SK-N-SH (cell line): ENCODE results near the gene FAM200A. TPM values are rescaled to one million over a fixed set of nuclear protein-coding genes. Genes with fewer than 3 reads are reported as not detected.

Experiments
- CTCF ChIA-PET: fragments of 300-600, 350-600 bp; formaldehyde crosslinking; extraction: SDS; loops from one replicate; lab custom pipeline; 2021; lab: Yijun Ruan, JAX
- POLR2A ChIA-PET: fragments of 350-600 bp; sonication (Branson Sonifier 250); formaldehyde crosslinking; extraction: SDS; loops from one replicate; lab custom pipeline; 2020; ENCODE audit warnings: antibody characterized with exemption, inconsistent platforms; lab: Yijun Ruan, JAX
- DNase-seq: peaks from one replicate; pipeline ENCODE4 v3.0.0; 2012
- H2AFZ ChIP-seq: fragments of 200-600 bp; sonication (generic); 2 replicates; pipeline ENCODE4 v1.8.1; 2016; ENCODE audit warnings: antibody characterized with exemption, mild to moderate bottlenecking, low read depth
- H3F3A ChIP-seq: fragments of 200-600 bp; sonication (generic); replicated peaks from 2 replicates; pipeline ENCODE3; 2016; ENCODE audit warnings: antibody characterized with exemption, mild to moderate bottlenecking; ENCODE audit not compliant: insufficient read depth
- H3K27ac ChIP-seq, 2 experiments: fragments of 200-500 bp in 1 of 2; fragments of 200-600 bp in 1 of 2; sonication (Bioruptor generic) in 1 of 2; sonication (generic), shearing (Covaris generic) in 1 of 2; 2 replicates each; pipeline versions ENCODE4 v1.5.1 to v1.6.1; 2014 to 2016; ENCODE audit warnings: low read depth in 2 of 2, inconsistent platforms in 1 of 2, low read length in 1 of 2, mild to moderate bottlenecking in 1 of 2, mixed read lengths in 1 of 2
- H3K27me3 ChIP-seq: fragments of 200-600 bp; sonication (generic), shearing (Covaris generic); 2 replicates; pipeline ENCODE4 v1.6.1; 2016; ENCODE audit warnings: mixed run types; ENCODE audit not compliant: insufficient read depth
- H3K36me3 ChIP-seq, 2 experiments: fragments of 200-500 bp in 1 of 2; fragments of 200-600 bp in 1 of 2; sonication (Bioruptor generic) in 1 of 2; sonication (generic) in 1 of 2; replicated peaks in 1 of 2; 2 replicates each; pipeline versions ENCODE3 to v1.5.1; 2014 to 2016; ENCODE audit warnings: low read length in 1 of 2, mild to moderate bottlenecking in 1 of 2; ENCODE audit not compliant: insufficient read depth in 2 of 2, control insufficient read depth in 1 of 2
- H3K4me1 ChIP-seq, 2 experiments: fragments of 200-500 bp in 1 of 2; fragments of 200-600 bp in 1 of 2; sonication (Bioruptor generic) in 1 of 2; sonication (generic), shearing (Covaris generic) in 1 of 2; 2 replicates each; pipeline versions ENCODE4 v1.5.1 to v1.6.1; 2014 to 2016; ENCODE audit warnings: low read depth in 1 of 2, low read length in 1 of 2, mixed run types in 1 of 2; ENCODE audit not compliant: insufficient read depth in 2 of 2, control insufficient read depth in 1 of 2
- H3K4me2 ChIP-seq: fragments of 200-600 bp; sonication (generic), shearing (Covaris generic); 2 replicates; pipeline ENCODE4 v1.6.1; 2017; ENCODE audit warnings: mixed run types
- H3K4me3 ChIP-seq, 2 experiments: fragments of 200-500 bp in 1 of 2; fragments of 200-600 bp in 1 of 2; sonication (Bioruptor generic) in 1 of 2; sonication (generic), shearing (Covaris generic) in 1 of 2; 2 replicates each; pipeline versions ENCODE4 v1.5.1 to v1.8.1; 2014 to 2016; ENCODE audit warnings: low read depth in 2 of 2, inconsistent platforms in 1 of 2, low read length in 1 of 2, mild to moderate bottlenecking in 1 of 2, mixed read lengths in 1 of 2, moderate library complexity in 1 of 2
- H3K79me2 ChIP-seq: fragments of 200-600 bp; sonication (generic); 2 replicates; pipeline ENCODE4 v1.8.1; 2017; ENCODE audit warnings: mild to moderate bottlenecking; ENCODE audit not compliant: insufficient read depth
- H3K9ac ChIP-seq: fragments of 200-600 bp; sonication (generic); 2 replicates; pipeline ENCODE4 v1.6.1; 2017; ENCODE audit warnings: mixed run types
- H3K9me2 ChIP-seq: fragments of 200-600 bp; sonication (generic); 2 replicates; pipeline ENCODE4 v1.6.1; 2017; ENCODE audit warnings: mixed run types
- H3K9me3 ChIP-seq: fragments of 200-600 bp; sonication (generic); 2 replicates; pipeline ENCODE4 v1.6.1; 2017; ENCODE audit warnings: mixed run types, mild to moderate bottlenecking, moderate library complexity
- H4K20me1 ChIP-seq: fragments of 200-600 bp; sonication (generic); 2 replicates; pipeline ENCODE4 v1.6.1; 2017; ENCODE audit warnings: mild to moderate bottlenecking, mixed run types; ENCODE audit not compliant: insufficient read depth
- CHD2 ChIP-seq: fragments of 150-350 bp; IDR thresholded peaks from 2 replicates; pipeline ENCODE4 v1.6.1; 2018; ENCODE audit warnings: low read length; ENCODE audit not compliant: partially characterized antibody
- FOXJ3 ChIP-seq: sonication (generic); formaldehyde crosslinking; IDR thresholded peaks from 2 replicates; pipeline ENCODE4 v1.5.1; 2020; ENCODE audit warnings: mild to moderate bottlenecking, missing genetic modification reagents
- GABPA ChIP-seq: IDR thresholded peaks from 2 replicates; pipeline ENCODE4 v1.4.0; 2012; ENCODE audit warnings: low read depth, mild to moderate bottlenecking
- RXRA ChIP-seq: IDR thresholded peaks from 2 replicates; pipeline ENCODE4 v1.4.0; 2012; ENCODE audit warnings: low read depth, mild to moderate bottlenecking, borderline replicate concordance
- SIN3A ChIP-seq: IDR thresholded peaks from 2 replicates; pipeline ENCODE4 v1.6.1; 2012; ENCODE audit warnings: low read depth, mild to moderate bottlenecking, low read length, moderate library complexity, borderline replicate concordance
- WGBS: methylation state at CpG from one replicate; pipeline ENCODE4 v1.1.6; 2017; ENCODE audit warnings: low lambda C conversion rate; 5-methylcytosine and 5-hydroxymethylcytosine counted together
- polyA plus RNA-seq, 3 experiments: library from polyadenylated mRNA; depleted of rRNA; stranded (reverse); fragments of >200 nt; gene quantifications; 2 replicates each; pipeline ENCODE4 v1.2.3, GENCODE V29; 2012
- TF ChIP-seq, protein P1 (sequence below): IDR thresholded peaks from 2 replicates; pipeline ENCODE4 v1.4.0; 2012; ENCODE audit warnings: low read depth, borderline replicate concordance

The FAM200A gene
- polyA plus RNA-seq, 1 of the 3 experiments (the other 2 are of a cell fraction): 6.2 TPM

DNA sequence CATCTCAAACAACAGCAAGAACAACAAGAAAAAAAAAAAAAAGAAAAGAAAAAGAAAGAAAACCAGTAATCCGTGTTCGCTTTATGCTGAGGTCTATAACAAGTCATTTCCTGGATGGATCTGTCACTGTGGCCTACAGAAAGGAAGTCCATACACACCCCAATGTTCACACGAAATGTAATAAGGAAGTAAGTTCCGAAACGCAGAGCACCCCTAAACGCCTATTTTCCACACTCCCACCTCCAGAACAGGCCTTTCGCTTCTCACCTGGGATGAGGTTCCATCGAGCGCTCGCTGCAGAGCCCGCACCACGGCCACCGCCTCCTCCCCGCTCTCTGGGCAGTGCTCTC, 52.6 kb downstream of the FAM200A start:
- peak overlapping the region; percentile 74 for H3K9ac ChIP-seq
- ChIA-PET CTCF (interaction anchor here (0.7 to 1.4 kb wide), 2 partner anchors 50 to 81 kb away, joined by 3 to 4 read pairs; no protein-coding TSS in a partner anchor), POLR2A (interaction anchor here (0.5 to 1.7 kb wide), 8 partner anchors 12 to 118 kb away, joined by 3 to 15 read pairs (median 6); partner anchors contain the start of genes BUD31, FAM200A, PDAP1 and ZNF655)
- peak overlapping the region; percentile 65 to 80 for H3K4me3 ChIP-seq
- H3K4me2 ChIP-seq: peak overlapping the region; percentile 91
- peak overlapping the region; percentile 90; the same call in 1 of the 2 replicates for H2AFZ ChIP-seq
- no peaks in the 10 kb centered on the region for H3K9me3 ChIP-seq
- H3K9me2 ChIP-seq: no peaks in the 10 kb centered on the region
- TF ChIP-seq, protein P1, sequence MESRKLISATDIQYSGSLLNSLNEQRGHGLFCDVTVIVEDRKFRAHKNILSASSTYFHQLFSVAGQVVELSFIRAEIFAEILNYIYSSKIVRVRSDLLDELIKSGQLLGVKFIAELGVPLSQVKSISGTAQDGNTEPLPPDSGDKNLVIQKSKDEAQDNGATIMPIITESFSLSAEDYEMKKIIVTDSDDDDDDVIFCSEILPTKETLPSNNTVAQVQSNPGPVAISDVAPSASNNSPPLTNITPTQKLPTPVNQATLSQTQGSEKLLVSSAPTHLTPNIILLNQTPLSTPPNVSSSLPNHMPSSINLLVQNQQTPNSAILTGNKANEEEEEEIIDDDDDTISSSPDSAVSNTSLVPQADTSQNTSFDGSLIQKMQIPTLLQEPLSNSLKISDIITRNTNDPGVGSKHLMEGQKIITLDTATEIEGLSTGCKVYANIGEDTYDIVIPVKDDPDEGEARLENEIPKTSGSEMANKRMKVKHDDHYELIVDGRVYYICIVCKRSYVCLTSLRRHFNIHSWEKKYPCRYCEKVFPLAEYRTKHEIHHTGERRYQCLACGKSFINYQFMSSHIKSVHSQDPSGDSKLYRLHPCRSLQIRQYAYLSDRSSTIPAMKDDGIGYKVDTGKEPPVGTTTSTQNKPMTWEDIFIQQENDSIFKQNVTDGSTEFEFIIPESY: no peak
- TF ChIP-seq GABPA (no peak), FOXJ3 (CRISPR knock-in tag) (no peak), SIN3A (no peak), CHD2 (no peak)
- peaks cover 18% of the 10 kb centered on the region for H4K20me1 ChIP-seq
- peaks cover 70% of the 10 kb centered on the region for H3K79me2 ChIP-seq
- H3K27ac ChIP-seq: peak overlapping the region; percentile 75 to 87
- H3K36me3 ChIP-seq: peaks cover 4 to 34% of the 10 kb centered on the region in 2 experiments
- WGBS: 2% methylated on average over 11 of the region's 14 CpGs
- no peak for DNase-seq
- peaks cover 9 to 10% of the 10 kb centered on the region in 2 experiments; a peak in 3 of 4 replicates for H3K4me1 ChIP-seq
- H3F3A ChIP-seq: peaks cover 7% of the 10 kb centered on the region
- no peaks in the 10 kb centered on the region for H3K27me3 ChIP-seq

DNA sequence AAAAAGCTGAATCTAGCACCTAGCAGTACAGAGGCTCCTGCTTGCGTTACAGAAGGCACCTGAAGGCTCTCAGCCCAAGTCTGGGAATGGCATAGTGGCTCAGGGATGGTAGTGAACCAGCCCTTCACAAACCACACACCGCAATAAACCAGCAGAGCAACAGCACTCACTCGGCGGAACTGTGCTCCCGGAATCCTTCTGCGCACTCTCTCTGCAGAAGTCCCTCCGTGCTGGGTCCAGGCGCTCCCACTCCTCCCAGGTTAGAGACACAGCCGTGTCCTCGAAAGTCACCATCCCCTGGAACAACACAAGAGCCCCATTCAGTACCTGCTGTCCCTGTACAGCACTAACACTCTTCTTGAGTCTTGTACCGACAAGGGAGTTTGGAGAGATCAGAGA, 53.4 kb downstream of the FAM200A start:
- Histone ChIP-seq H3K9me2 (no peaks in the 10 kb centered on the region), H3K36me3 (peaks cover 12 to 42% of the 10 kb centered on the region in 2 experiments), H3K4me1 (peaks cover 9 to 10% of the 10 kb centered on the region in 2 experiments; a peak in 3 of 4 replicates), H2AFZ (no peak overlapping the region), H3K4me2 (peak overlapping the region; percentile 91), H4K20me1 (peaks cover 18% of the 10 kb centered on the region), H3K27ac (peak overlapping the region in 1 of 2 experiments; percentile 87; a peak in 1 of 4 replicates), H3K4me3 (peak overlapping the region; percentile 65 to 80)
- CTCF ChIA-PET: interaction anchor here (0.7 kb wide), 1 partner anchor 49 kb away, joined by 3 read pairs; no protein-coding TSS in a partner anchor
- WGBS: 34% methylated on average over 10 of the region's 11 CpGs
- TF ChIP-seq, protein P1: no peak
- TF ChIP-seq RXRA: no peak
- TF ChIP-seq, all 33 proteins: peak for 0
- peaks cover 7% of the 10 kb centered on the region; the same call in 1 of the 2 replicates for H3K9me3 ChIP-seq
- peaks cover 7% of the 10 kb centered on the region for H3F3A ChIP-seq
- DNase-seq: peak; percentile 32
- no peaks in the 10 kb centered on the region for H3K27me3 ChIP-seq
- peak overlapping the region; percentile 74 for H3K9ac ChIP-seq
- POLR2A ChIA-PET: no interaction called here
- peaks cover 78% of the 10 kb centered on the region for H3K79me2 ChIP-seq
